H1 (cell line): ENCODE data around the gene MAP3K13. TPM values are rescaled to one million over a fixed set of nuclear protein-coding genes. Genes with fewer than 3 reads are reported as not detected.

Experiments
- CTCF ChIA-PET: fragments of 300-600 bp; sonication (Branson Sonifier 250); formaldehyde crosslinking; loops from one replicate; lab custom pipeline; 2021; ENCODE audit not compliant: partially characterized antibody; lab: Charles Lee
- POLR2A ChIA-PET: fragments of 300-600 bp; sonication (Branson Sonifier 250); formaldehyde crosslinking; loops from one replicate; lab custom pipeline; 2021; ENCODE audit warnings: inconsistent platforms; ENCODE audit not compliant: partially characterized antibody; lab: Charles Lee
- DNase-seq, 2 experiments: peaks; one replicate each; pipeline versions ENCODE4 v3.0.0 to v3.0.0-alpha.2; 2010 to 2022; ENCODE audit warnings: low spot score in 2 of 2, low read depth in 1 of 2, mixed read lengths in 1 of 2
- FAIRE-seq: peaks from 2 replicates; lab custom pipeline; 2011; peaks lifted over from hg19 to GRCh38; lab: Jason Lieb, UNC
- H2AFZ ChIP-seq: 2 replicates; pipeline ENCODE4 v1.8.1; 2012; ENCODE audit warnings: low read length, inconsistent platforms
- H2AK5ac ChIP-seq: 2 replicates; pipeline ENCODE4 v1.6.1; 2013; ENCODE audit warnings: low read depth, low read length
- H2BK120ac ChIP-seq: replicated peaks from 2 replicates; pipeline ENCODE3; 2013; ENCODE audit warnings: low read depth, low read length, inconsistent platforms
- H2BK12ac ChIP-seq: 2 replicates; pipeline ENCODE4 v1.6.1; 2013; ENCODE audit warnings: low read depth, low read length
- H2BK15ac ChIP-seq: 2 replicates; pipeline ENCODE4 v1.6.1; 2013; ENCODE audit warnings: low read length
- H2BK20ac ChIP-seq: 2 replicates; pipeline ENCODE4 v1.6.1; 2013; ENCODE audit warnings: low read length
- H2BK5ac ChIP-seq: 2 replicates; pipeline ENCODE4 v1.6.1; 2013; ENCODE audit warnings: low read depth, low read length
- H3K14ac ChIP-seq: 2 replicates; pipeline ENCODE4 v1.6.1; 2013; ENCODE audit warnings: inconsistent platforms; ENCODE audit not compliant: insufficient read length
- H3K18ac ChIP-seq: 2 replicates; pipeline ENCODE4 v1.6.1; 2013; ENCODE audit warnings: low read length; ENCODE audit errors: extremely low read depth
- H3K23ac ChIP-seq: 2 replicates; pipeline ENCODE4 v1.6.1; 2013; ENCODE audit warnings: inconsistent platforms; ENCODE audit not compliant: insufficient read length
- H3K23me2 ChIP-seq: 2 replicates; pipeline ENCODE4 v1.6.1; 2013; ENCODE audit warnings: low read depth, low read length
- H3K27ac ChIP-seq: 2 replicates; pipeline ENCODE4 v1.6.1; 2011; ENCODE audit warnings: low read depth, low read length, inconsistent platforms
- H3K27me3 ChIP-seq, 4 experiments: replicated peaks in 1 of 4; 1 replicate in 1 of 4; 2 replicates in 3 of 4; pipeline versions ENCODE4 v1.6.1 to v1.8.1; 2011 to 2013; ENCODE audit warnings: low read length in 3 of 4, mild to moderate bottlenecking in 3 of 4, inconsistent platforms in 2 of 4, mixed read lengths in 2 of 4, moderate library complexity in 1 of 4; ENCODE audit not compliant: control insufficient read depth in 3 of 4, insufficient read depth in 3 of 4; ENCODE audit errors: extremely low read depth in 1 of 4
- H3K36me3 ChIP-seq, 4 experiments: 2 replicates each; pipeline versions ENCODE4 v1.6.1 to v1.8.1; 2011 to 2013; ENCODE audit warnings: mild to moderate bottlenecking in 4 of 4, low read length in 3 of 4, moderate library complexity in 2 of 4, control low read depth in 1 of 4, inconsistent platforms in 1 of 4; ENCODE audit not compliant: insufficient read depth in 4 of 4, control insufficient read depth in 2 of 4
- H3K4ac ChIP-seq: replicated peaks from 2 replicates; pipeline ENCODE3; 2013; ENCODE audit warnings: low read length, low read depth, mixed read lengths, inconsistent platforms; ENCODE audit not compliant: insufficient read length
- H3K4me1 ChIP-seq, 4 experiments: replicated peaks in 1 of 4; 1 replicate in 1 of 4; 2 replicates in 3 of 4; pipeline versions ENCODE4 v1.6.1 to v1.8.1; 2011 to 2013; ENCODE audit warnings: low read length in 3 of 4, inconsistent platforms in 2 of 4, mixed read lengths in 1 of 4; ENCODE audit not compliant: insufficient read depth in 4 of 4, control insufficient read depth in 3 of 4
- H3K4me2 ChIP-seq, 2 experiments: 2 replicates each; pipeline versions ENCODE4 v1.6.1 to v1.8.1; 2011 to 2013; ENCODE audit warnings: low read depth in 2 of 2, low read length in 2 of 2, control low read depth in 1 of 2, inconsistent platforms in 1 of 2, mild to moderate bottlenecking in 1 of 2; ENCODE audit not compliant: insufficient read depth in 1 of 2
- H3K4me3 ChIP-seq, 4 experiments: fragments of 200-600, 300-600 bp in 1 of 4; sonication (generic), shearing (Covaris generic), sonication (Bioruptor Twin) in 1 of 4; 2 replicates each; pipeline versions ENCODE4 v1.5.1 to v1.8.1; 2011 to 2016; ENCODE audit warnings: low read length in 4 of 4, low read depth in 3 of 4, control low read depth in 2 of 4, inconsistent platforms in 2 of 4, mild to moderate bottlenecking in 2 of 4, mixed read lengths in 1 of 4, moderate library complexity in 1 of 4; ENCODE audit not compliant: insufficient read depth in 2 of 4; ENCODE audit errors: extremely low read depth in 1 of 4
- H3K56ac ChIP-seq: replicated peaks from 2 replicates; pipeline ENCODE3; 2013; ENCODE audit warnings: low read depth, mild to moderate bottlenecking, mixed read lengths, low read length, inconsistent platforms; ENCODE audit not compliant: insufficient read length
- H3K79me1 ChIP-seq: 2 replicates; pipeline ENCODE4 v1.6.1; 2013; ENCODE audit warnings: low read depth, low read length, control low read depth
- H3K79me2 ChIP-seq, 2 experiments: 2 replicates each; pipeline versions ENCODE4 v1.6.1 to v1.8.1; 2012 to 2013; ENCODE audit warnings: low read length in 2 of 2, mild to moderate bottlenecking in 2 of 2, inconsistent platforms in 1 of 2; ENCODE audit not compliant: insufficient read depth in 2 of 2, control insufficient read depth in 1 of 2
- H3K9ac ChIP-seq, 4 experiments: replicated peaks in 1 of 4; 1 replicate in 1 of 4; 2 replicates in 3 of 4; pipeline versions ENCODE4 v1.6.1 to v1.8.1; 2011 to 2013; ENCODE audit warnings: low read depth in 3 of 4, low read length in 3 of 4, control low read depth in 2 of 4, mild to moderate bottlenecking in 2 of 4, moderate library complexity in 2 of 4, inconsistent platforms in 1 of 4; ENCODE audit errors: extremely low read depth in 1 of 4
- H3K9me3 ChIP-seq, 2 experiments: 2 replicates each; pipeline versions ENCODE4 v1.6.1 to v1.8.1; 2012 to 2013; ENCODE audit warnings: mild to moderate bottlenecking in 2 of 2, moderate library complexity in 2 of 2, control low read depth in 1 of 2, inconsistent platforms in 1 of 2, low read depth in 1 of 2, low read length in 1 of 2, mixed read lengths in 1 of 2; ENCODE audit not compliant: insufficient read depth in 2 of 2
- H4K20me1 ChIP-seq, 2 experiments: replicated peaks in 1 of 2; 2 replicates each; pipeline versions ENCODE3 to v1.8.1; 2011 to 2013; ENCODE audit warnings: inconsistent platforms in 2 of 2, low read length in 2 of 2, mild to moderate bottlenecking in 1 of 2; ENCODE audit not compliant: insufficient read depth in 2 of 2, control insufficient read depth in 1 of 2
- H4K5ac ChIP-seq: 2 replicates; pipeline ENCODE4 v1.6.1; 2013; ENCODE audit warnings: low read length, low read depth, mixed read lengths, inconsistent platforms; ENCODE audit not compliant: insufficient read length
- H4K8ac ChIP-seq: 2 replicates; pipeline ENCODE4 v1.8.0; 2013; ENCODE audit warnings: mild to moderate bottlenecking, moderate library complexity, low read length, inconsistent platforms; ENCODE audit not compliant: insufficient read depth; ENCODE audit errors: extremely low read depth
- H4K91ac ChIP-seq: replicated peaks from 2 replicates; pipeline ENCODE3; 2013; ENCODE audit warnings: low read length, mixed read lengths, inconsistent platforms; ENCODE audit not compliant: insufficient read length
- CEBPB ChIP-seq: IDR thresholded peaks from 2 replicates; pipeline ENCODE4 v1.6.1; 2012; ENCODE audit warnings: low read depth, low read length
- JUN ChIP-seq: IDR thresholded peaks from 2 replicates; pipeline ENCODE4 v1.6.1; 2011; ENCODE audit warnings: low read depth, mild to moderate bottlenecking, improper control_type of control experiment, low read length
- JUND ChIP-seq: IDR thresholded peaks from 2 replicates; pipeline ENCODE4 v1.6.1; 2011; ENCODE audit warnings: mild to moderate bottlenecking, improper control_type of control experiment, low read length
- WGBS, 2 experiments: shearing (Covaris generic) in 1 of 2; methylation state at CpG; one replicate each; pipeline versions ENCODE4 v1.1.6 to v1.1.7; 2013 to 2015; ENCODE audit warnings: low lambda C conversion rate in 2 of 2, mixed read lengths in 2 of 2, inconsistent platforms in 1 of 2, low coverage in 1 of 2, missing lambda C conversion rate in 1 of 2; ENCODE audit not compliant: insufficient replicate concordance in 2 of 2, insufficient coverage in 1 of 2, insufficient read length in 1 of 2; ENCODE audit errors: extremely low coverage in 1 of 2, missing lambda C conversion rate in 1 of 2; 5-methylcytosine and 5-hydroxymethylcytosine counted together
- polyA plus RNA-seq, 7 experiments: library from polyadenylated mRNA; depleted of rRNA in 3 of 7; stranded (reverse) in 5 of 7; unstranded in 2 of 7; fragments of >200 nt in 5 of 7; fragments of 200-250 nt in 2 of 7; gene quantifications; 1 replicate in 5 of 7; 2 replicates in 1 of 7; 4 replicates in 1 of 7; pipeline versions ENCODE4 v1.2.1 to v1.2.3, GENCODE V29; 2011 to 2013; ENCODE audit warnings: missing spikeins in 2 of 7, mixed read lengths in 2 of 7
- total RNA-seq: library from RNA; stranded (reverse); fragmentation: NEBNext Ultra II Directional; extraction: Animal tissue kit (Norgen Biotek cat#: 25700); gene quantifications from 2 replicates; pipeline ENCODE4 v1.2.1, GENCODE V29; 2021

Gene MAP3K13
- total and polyA plus RNA-seq, 2 of the 8 experiments (the other 6 are each of a cell fraction or from before 2014, with no cell fraction given) = 6.8 to 17.9 TPM

DNA sequence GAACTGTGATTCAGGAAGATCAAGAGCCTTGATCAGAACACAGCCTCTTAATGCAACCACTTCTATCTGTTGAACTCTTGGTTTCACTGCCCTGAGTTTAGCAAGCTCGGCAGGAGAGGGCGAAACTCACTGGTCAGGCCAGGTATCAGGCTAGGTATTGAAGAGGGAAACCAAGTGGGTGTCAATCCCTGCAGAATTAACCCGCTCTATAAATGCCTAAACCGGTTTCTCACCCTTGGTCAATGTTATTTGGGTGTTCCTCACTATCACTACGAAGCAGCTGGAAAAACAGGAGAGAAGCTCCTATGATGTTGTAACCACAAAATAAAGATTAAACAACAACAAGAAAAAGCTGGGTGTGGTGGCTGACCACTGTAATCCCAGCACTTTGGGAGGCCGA lies 165.6 kb downstream of the MAP3K13 start:
- Histone ChIP-seq H3K56ac (no peak overlapping the region), H3K79me1 (no peaks in the 10 kb centered on the region), H2BK120ac (no peak overlapping the region), H3K36me3 (no peaks in the 10 kb centered on the region), H3K4me3 (no peak overlapping the region), H4K20me1 (no peaks in the 10 kb centered on the region), H3K14ac (no peak overlapping the region), H3K27ac (no peak overlapping the region), H3K4ac (no peak overlapping the region), H3K4me2 (no peak overlapping the region), H2BK20ac (no peak overlapping the region), H2BK12ac (no peak overlapping the region), H3K23me2 (no peaks in the 10 kb centered on the region), H3K23ac (no peak overlapping the region), H3K4me1 (no peaks in the 10 kb centered on the region), H3K9me3 (no peaks in the 10 kb centered on the region), H4K91ac (no peak overlapping the region), H2AK5ac (no peak overlapping the region), H4K5ac (no peak overlapping the region), H3K18ac (no peak overlapping the region), H4K8ac (no peak overlapping the region), H2BK15ac (no peak overlapping the region), H3K9ac (no peak overlapping the region), H3K79me2 (no peaks in the 10 kb centered on the region), H2BK5ac (no peak overlapping the region), H3K27me3 (no peaks in the 10 kb centered on the region), H2AFZ (0 out of 2 replicates have a peak overlapping the region, but pooled peaks have one; percentile 14)
- TF ChIP-seq JUND (no peak), CEBPB (no peak), JUN (no peak)
- FAIRE-seq (no peak), DNase-seq (no peak)
- POLR2A ChIA-PET = interaction anchor here (0.8 to 1.5 kb wide), 3 partner anchors 13 to 30 kb away, joined by 3 to 6 read pairs (median 3); partner anchors contain the start of gene TMEM41A
- CTCF ChIA-PET = interaction anchor here (0.8 to 1.8 kb wide), 4 partner anchors 15 to 53 kb away, joined by 3 to 8 read pairs (median 4); no protein-coding TSS in a partner anchor
- WGBS, 2 experiments = 90% methylated on average over 6 of the region's 6 CpGs; no CpG with 5 or more reads in 1 of the 2 experiments
